HG03103 (cell line): ENCODE data around the gene PPP6R2.

ENCODE experiments used
- ATAC-seq: cut with Tn5 transposase; IDR thresholded peaks from one replicate; pipeline ENCODE4 v1.9.1; 2021; ENCODE audit warnings: low read depth; ENCODE audit not compliant: unreplicated experiment

Gene PPP6R2

GRCh38 chr22:50304528-50305392, 38.4 kb upstream of the PPP6R2 start:
- no peak for ATAC-seq

GRCh38 chr22:50305393-50305922, 37.7 kb upstream of the PPP6R2 start:
- ATAC-seq: no peak

DNA sequence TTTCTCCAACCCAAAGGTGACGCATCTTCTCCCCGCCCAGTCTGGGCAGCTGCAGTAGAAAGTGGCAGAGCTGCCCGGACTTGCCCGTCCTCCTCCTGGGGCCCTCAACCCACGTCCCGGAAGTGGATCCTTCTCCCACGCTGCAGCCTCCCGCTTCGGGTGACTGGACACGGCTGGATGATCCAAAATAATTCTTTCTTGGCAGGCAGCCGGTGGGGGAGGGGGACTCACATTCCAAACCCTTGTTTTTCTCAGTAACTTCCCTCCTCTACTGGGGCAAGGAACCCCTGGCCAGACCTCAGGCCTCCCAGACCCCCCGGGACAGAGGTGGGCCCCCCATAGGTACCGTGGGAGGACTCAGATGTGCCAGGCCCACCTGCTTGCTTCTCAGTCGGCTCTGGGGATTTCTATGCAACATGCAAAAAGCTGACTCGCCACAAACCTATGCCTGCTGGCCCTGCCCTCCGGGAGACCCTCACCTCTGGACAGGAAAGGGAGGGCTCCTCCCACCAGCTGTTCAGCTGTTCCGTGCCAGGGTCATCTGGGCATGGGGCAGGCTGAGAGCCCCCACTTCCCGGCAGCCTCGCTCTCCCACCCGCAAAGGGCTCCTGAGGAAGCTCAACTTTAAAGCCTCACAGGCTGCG, 37.1 kb upstream of the PPP6R2 start:
- ATAC-seq: no peak

DNA sequence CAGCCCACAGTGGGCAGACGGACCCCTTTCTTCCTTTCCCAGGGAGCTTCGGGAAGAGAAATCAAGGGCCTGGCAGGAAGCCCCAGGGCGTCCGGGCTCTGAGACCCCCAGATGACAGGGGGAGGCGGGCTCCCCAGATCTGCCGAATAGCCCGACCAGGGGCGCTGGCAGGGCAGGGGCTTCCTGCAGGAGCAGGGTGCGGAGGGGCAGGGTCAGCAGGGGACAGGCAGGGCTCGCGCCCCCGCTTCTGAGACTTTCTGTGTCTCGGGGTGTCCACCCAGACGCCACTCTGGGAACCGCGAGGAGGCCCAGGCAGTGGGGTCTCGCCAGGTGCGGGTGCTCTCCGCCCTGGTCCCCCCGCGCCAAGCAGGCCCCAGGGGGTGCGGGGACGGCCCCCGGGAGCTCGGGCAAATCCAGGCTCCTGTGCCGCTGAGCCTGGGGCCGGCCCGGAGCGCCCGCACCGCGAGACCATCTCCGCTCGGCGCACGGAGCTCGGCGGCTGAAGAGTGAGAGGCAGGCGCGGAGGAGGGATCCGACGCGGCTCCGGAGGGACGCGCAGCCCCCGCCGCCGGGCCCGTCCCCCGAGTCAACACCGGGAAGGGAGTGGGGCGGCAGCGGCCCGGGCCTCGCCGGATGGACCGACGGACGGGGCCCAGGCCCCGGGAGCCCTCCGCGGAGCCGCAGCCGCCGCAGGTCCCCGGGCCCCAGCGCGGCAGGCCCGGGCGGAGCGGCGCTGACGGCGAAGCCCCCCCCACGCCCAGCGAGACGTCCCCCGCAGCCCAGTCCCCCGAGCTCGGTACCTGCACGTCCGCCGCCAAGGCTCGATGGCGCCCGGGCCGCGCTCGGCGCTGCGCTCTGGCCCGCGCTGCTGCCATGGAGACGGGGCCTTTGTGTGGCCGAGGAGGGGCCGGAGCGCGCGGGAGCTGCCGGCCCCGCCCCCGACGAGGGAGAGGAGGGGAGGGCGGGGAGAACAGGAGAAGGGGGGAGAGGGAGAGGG, 36.1 kb upstream of the PPP6R2 start, which contains the start of gene PLXNB2:
TSS of gene PLXNB2 (minus strand) at position 894 of the 997 bp plus-strand sequence. CDS start 17,062 bp downstream, outside the sequence.
- no peak for ATAC-seq

DNA sequence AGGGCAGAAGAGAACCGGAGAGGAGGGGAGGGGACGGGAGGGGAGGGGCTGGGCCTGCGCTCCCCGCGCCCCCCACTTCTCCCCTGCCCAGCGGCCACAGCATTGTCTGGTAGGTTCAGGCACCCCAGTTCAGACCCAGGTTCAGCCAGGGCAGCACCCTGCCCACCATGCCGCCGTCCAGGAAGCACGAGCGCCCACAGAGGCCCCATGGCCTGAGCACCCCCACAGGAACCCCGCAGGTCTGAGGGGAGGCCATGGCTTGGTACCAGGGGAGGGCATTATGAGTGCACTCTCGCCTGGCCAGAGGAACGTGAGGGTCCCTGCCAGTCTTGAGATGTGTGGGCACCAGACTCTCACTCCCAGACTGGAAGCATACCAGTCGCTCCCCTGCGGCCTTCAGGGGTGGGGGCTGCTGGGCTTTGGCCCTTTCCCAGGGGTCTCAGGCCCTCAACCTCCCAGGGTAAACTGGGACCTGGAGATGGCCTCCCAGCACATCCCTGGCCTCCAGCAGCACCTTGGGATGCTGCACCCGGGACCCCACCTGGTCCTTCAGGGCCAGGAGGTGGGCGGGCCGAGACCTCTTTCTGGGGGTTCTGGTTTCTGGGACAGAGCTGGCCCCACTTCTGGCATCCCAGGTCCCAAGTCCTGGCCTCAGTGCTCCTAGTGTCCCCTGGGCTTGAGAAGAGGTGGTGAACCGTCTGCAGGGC, 35.1 kb upstream of the PPP6R2 start:
- ATAC-seq: no peak

GRCh38 chr22:50308597-50308935, 34.6 kb upstream of the PPP6R2 start:
- ATAC-seq: no peak

GRCh38 chr22:50308986-50309600, 34.0 kb upstream of the PPP6R2 start:
- no peak for ATAC-seq

GRCh38 chr22:50309601-50309991, 33.5 kb upstream of the PPP6R2 start:
- no peak for ATAC-seq

DNA sequence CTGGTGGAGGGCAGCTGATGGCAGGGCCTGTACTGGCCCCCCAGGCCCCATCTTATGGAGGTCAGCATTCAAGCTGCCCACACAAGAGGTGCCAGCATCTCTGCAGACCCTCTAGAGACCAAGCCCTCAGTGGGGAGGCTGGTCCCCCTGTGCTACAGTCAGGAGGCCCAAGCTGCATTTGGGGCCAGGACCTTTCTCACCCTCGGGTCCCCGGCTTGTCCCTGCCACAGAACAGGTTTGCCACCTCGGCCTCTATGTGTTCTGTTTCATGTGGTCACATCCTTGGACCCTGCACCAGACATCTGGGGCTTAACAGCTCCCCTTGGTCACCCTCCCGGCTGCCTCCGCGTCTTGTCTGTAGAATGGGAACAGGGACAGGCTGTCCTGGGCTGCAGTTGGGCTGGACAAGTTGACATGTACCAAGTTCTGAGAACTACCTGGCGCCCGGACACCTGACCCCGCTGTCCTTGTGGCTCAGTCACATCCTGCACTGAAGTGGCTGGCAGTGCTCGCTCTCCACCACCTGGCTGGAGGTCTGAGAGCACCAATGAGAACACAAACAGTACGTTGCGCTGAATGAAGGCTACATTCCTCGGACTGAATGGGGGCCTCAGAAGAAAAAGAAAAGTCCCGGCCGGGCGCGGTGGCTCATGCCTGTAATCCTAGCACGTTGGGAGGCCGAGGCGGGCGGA, 33.0 kb upstream of the PPP6R2 start:
- no peak for ATAC-seq

DNA sequence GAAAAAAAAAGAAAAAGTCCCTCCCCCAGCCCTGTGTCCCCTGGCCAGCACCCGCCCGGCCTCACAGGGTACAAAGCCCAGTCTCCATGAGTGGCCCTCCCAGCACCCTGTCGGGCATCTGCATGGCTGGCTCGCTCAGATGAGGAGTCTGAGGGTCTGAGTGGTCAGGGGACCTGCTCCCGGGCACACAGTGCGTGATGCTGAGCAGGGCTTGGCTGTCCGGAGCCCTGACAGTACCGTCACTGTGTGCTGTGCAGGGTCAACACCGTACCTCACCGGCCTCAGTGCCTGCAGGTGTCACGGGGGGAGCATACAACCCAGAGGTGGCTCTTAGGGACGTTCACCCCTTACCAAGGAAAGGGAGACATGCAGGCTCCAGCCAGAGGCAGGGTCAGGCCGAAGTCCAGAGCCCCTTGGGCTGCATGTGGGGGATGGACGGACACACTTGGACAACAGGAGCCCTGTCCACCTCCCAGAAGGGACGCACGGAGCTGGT, 32.1 kb upstream of the PPP6R2 start:
- no peak for ATAC-seq

DNA sequence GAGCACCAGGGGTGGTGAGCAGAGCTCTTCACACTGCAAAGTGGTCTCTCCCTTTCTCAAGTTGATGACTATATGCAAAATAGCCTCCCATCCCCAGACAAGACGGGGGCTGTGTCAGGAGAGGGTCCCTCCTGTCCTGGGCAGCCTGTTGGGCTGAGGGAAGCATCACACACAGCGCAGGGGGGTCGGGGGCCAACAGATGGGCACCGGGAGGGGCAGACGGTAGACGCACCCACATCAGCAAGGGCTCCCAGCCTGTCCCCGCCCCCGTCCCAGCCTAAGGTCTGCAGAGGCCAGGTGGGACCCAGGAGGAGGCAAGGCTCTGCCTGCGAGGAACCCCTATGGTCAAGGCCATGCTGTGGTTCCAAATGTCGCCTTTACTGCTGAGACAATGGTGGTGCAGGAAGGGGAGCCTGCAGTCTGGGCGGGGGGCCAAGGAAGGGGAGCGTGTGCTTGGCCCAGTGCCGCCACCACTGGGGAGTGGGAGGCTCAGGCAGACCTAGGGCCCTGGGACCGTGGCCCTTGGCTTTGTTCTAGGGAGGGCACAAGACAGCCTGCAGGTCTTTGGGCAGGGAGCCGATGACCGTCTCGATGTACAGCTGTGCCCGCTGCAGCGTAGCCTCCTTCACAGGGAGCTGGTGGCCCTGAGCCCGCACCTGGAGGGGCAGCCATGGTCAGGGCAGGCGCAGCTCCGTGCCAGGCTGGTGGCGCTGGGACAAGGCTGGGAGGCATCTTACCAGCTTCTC, 31.3 kb upstream of the PPP6R2 start:
- ATAC-seq: no peak

- no peak for ATAC-seq
Measured at GRCh38 chr22:50312371-50312770, 30.8 kb upstream of the PPP6R2 start.

- no peak for ATAC-seq
Measured at GRCh38 chr22:50313021-50313420, 30.1 kb upstream of the PPP6R2 start.

DNA sequence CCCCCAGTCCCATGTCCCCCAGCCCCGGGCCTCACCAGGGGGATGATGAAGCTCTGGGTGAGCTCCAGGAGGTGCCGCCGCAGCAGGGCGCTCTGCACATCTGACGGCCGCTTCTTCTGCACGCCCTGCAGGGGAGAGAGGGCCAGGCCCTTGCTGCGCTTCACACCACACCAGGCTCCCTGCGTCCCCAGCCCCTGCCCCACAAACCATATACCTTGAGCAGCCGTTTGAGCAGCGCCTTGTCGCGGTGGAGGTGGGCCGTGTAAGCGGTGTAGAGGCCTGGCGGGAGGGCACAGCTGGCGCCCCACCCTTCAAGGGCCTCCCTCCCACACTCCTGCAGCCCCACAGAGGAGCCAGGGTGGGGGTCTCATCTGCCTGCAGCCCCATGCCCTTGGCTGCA, 29.5 kb upstream of the PPP6R2 start:
- no peak for ATAC-seq

GRCh38 chr22:50314081-50314454, 29.1 kb upstream of the PPP6R2 start:
- no peak for ATAC-seq

GRCh38 chr22:50314455-50315288, 28.5 kb upstream of the PPP6R2 start:
- ATAC-seq: peak; percentile 59
